ENCODE results near the gene CARMIL1.

CARMIL1 gene

DNA sequence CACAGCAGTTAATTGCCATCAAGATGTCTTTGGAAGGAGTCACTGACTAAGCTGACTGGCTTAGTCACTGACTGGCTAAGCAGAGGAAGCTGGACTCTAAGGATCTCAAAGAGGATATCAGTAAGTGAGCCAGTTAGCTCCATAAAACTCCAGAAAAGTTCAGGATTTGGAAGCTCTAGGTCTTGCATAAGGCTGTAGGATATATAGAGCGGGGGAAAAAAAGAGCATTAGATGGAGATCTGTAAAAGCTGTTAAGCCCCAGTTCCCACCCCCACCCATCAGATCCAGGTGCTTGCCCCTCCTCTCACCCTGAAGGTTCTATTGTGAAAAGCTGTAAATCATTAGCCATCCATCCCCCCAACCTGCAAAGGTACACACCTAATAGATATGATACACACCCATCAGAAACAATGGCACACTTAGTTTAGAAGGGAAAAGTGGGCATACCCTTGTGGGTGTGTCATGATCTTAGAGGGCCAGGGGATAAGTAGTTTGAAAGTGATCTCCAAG, 32.2 kb downstream of the CARMIL1 start:
- DNase-seq (ENCODE audit: low spot score), result no peak
- TF ChIP-seq, protein P1, sequence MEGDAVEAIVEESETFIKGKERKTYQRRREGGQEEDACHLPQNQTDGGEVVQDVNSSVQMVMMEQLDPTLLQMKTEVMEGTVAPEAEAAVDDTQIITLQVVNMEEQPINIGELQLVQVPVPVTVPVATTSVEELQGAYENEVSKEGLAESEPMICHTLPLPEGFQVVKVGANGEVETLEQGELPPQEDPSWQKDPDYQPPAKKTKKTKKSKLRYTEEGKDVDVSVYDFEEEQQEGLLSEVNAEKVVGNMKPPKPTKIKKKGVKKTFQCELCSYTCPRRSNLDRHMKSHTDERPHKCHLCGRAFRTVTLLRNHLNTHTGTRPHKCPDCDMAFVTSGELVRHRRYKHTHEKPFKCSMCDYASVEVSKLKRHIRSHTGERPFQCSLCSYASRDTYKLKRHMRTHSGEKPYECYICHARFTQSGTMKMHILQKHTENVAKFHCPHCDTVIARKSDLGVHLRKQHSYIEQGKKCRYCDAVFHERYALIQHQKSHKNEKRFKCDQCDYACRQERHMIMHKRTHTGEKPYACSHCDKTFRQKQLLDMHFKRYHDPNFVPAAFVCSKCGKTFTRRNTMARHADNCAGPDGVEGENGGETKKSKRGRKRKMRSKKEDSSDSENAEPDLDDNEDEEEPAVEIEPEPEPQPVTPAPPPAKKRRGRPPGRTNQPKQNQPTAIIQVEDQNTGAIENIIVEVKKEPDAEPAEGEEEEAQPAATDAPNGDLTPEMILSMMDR (IDR thresholded peaks at IDR 0.05; ENCODE audit: borderline replicate concordance, control extremely low read depth, extremely low read depth, insufficient read depth, missing control alignments), result no peak
- in situ Hi-C loops (cut with MboI; ENCODE audit: low sequenced_read_pairs, unreplicated experiment), result no loop called here

DNA sequence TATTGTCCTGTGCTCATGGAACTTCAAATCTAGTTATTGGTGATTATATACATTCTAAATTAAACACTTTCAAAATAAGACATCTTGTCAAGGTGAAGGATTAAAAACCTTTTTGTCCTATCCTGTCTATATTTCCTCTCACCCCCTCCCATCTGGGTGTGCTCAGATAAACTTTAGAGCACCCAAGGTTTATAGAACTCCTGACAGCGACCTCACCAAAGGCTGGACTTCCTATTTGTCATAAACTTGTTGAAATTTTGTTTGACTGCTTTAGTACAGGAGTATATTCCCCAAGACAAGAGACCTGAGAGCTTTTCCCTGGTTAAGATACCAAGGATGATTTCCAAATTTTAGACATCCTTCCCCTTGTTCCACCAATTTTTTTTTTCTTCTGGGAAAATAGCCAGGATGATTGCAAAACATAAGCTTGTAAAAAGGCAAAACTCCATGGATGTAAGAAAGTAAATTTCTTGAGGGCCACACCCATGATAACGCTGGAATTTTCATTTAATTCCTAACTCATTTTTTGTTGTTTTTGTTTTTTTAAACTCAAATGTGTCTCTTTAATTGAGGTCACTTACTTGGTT, 33.0 kb downstream of the CARMIL1 start:
- TF ChIP-seq, protein P1 (IDR thresholded peaks at IDR 0.05; ENCODE audit: borderline replicate concordance, control extremely low read depth, extremely low read depth, insufficient read depth, missing control alignments), result no peak
- no peak for DNase-seq (ENCODE audit: low spot score)
- in situ Hi-C loops (cut with MboI; ENCODE audit: low sequenced_read_pairs, unreplicated experiment), result no loop called here

DNA sequence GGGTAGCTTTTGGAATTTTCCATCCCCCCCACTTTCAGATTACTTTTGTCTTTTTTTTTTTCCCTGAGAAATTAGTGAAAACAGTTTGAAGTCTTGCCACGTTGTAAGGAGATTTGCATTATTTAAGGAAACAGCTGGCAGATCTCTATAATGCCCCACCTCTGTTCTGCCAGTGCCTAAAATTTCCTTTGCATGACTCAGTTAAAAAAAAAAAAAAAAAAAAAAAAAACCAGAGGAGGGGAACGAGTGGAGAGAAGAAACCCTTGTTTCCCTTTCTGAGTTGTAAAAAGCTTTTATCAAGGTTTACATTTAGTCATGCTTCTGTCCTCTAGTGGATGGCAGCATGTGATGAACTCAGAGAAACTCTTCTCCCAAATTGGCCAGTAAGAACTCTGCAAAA, 33.5 kb downstream of the CARMIL1 start:
- DNase-seq (ENCODE audit: low spot score), result no peak
- in situ Hi-C loops (cut with MboI; ENCODE audit: low sequenced_read_pairs, unreplicated experiment), result no loop called here
- TF ChIP-seq, protein P1 (IDR thresholded peaks at IDR 0.05; ENCODE audit: borderline replicate concordance, control extremely low read depth, extremely low read depth, insufficient read depth, missing control alignments), result no peak

DNA sequence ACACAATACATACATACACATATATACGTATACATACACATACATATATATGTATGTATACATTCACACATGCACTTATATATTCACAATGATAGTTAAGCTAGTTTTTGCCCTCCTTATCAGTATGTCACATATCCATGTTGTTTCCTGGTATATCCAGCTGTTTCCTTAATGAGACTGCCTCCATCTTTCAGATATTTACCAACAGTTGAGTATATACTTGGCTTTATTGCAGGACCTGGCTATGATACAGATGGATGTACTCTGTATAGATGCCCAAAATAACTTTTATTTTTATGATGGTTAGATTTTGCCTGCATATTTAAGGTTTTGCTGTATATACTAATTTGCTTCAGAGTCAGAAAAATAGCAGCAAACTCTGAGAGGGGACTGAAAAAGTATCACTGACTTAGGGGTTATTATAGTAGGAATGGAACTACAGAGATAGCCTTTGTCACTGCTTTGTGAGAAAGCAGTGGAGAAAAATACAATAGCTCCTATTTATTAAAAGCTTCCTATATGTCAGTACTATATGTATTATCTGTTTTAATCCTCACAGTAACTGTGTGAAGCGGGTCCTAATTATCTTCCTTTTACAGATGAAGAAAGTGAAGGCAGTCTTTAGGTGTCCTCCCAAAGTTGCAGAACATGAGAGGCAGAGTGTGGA, 35.5 kb downstream of the CARMIL1 start:
- TF ChIP-seq, protein P1 (IDR thresholded peaks at IDR 0.05; ENCODE audit: borderline replicate concordance, control extremely low read depth, extremely low read depth, insufficient read depth, missing control alignments), result no peak
- DNase-seq (ENCODE audit: low spot score), result no peak
- in situ Hi-C loops (cut with MboI; ENCODE audit: low sequenced_read_pairs, unreplicated experiment), result no loop called here

DNA sequence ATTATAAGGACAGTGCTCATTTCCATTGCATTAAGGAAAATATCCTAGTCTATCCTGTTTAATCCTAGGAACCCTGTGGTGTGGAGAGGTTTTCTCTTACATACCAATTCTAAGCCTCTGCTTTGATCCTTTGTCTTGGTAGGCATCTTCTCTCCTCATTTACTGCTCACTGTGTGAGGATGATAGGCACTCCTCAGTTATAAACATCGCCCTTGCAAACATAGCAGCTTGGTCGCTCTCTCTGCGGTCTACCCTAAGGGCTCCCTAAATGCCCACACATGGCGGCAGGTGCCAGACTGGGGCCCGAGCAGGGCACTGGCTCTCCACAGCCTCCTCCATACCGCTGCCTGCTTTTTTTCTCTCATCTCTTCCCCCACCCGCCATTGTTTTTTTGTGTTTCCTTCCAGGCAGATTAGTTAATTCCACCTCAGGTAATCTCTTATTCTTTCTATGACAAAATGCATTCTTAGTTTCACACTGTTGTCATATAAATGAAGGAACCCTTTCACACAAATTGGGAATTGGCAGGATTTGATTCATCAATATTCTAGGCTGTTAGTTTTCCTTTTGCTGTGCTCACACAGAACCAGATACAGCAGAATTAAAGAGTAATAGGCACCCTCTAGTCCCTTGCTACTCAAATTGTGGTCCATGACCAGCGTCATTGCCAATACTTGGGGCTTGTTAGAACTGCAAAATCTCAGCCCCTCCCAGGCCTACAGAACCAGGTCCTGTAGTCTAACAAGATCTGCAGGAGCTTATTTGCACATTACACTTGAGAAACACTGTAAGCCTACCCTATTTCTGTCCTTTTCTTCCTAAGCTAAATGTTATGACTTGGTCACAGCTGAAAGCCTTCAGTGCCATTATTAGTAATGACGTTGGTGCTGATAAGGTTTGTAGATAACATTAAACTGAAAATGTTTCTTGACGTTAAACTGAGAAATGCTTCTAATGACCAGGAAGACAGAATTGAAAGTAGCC, 36.3 kb downstream of the CARMIL1 start:
- TF ChIP-seq, protein P1 (IDR thresholded peaks at IDR 0.05; ENCODE audit: borderline replicate concordance, control extremely low read depth, extremely low read depth, insufficient read depth, missing control alignments), result no peak
- in situ Hi-C loops (cut with MboI; ENCODE audit: low sequenced_read_pairs, unreplicated experiment), result no loop called here
- no peak for DNase-seq (ENCODE audit: low spot score)

DNA sequence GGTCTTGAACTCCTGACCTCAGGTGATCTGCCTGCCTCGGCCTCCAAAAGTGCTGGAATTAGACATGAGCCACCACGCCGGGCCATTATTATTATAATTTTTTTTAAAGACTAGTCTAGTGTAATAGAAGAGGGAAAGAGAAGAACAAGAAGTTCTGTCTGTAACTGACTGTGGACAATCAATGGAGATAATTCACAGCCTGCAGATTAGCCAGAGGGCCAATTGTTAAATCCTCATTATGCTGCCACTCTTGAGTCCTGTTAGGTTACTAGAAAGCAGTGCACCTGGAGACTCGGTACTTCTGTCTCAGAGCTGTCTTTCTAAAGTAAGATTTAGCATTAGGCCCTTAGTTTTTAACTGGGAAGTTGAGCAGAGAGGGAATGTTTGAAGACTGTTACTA, 37.5 kb downstream of the CARMIL1 start:
- in situ Hi-C loops (cut with MboI; ENCODE audit: low sequenced_read_pairs, unreplicated experiment), result no loop called here
- no peak for DNase-seq (ENCODE audit: low spot score)
- TF ChIP-seq, protein P1 (IDR thresholded peaks at IDR 0.05; ENCODE audit: borderline replicate concordance, control extremely low read depth, extremely low read depth, insufficient read depth, missing control alignments), result no peak

Data from GM13976 (cell line).